GM19025 (cell line): ENCODE results near the gene PURB.
"Not testable (repeated sequence)": the region's sequence is repeated elsewhere in the genome, so short reads cannot be mapped to it uniquely, and the experiment has no call there.

ENCODE experiments used
- ATAC-seq: cut with Tn5 transposase; IDR thresholded peaks from one replicate; pipeline ENCODE4 v1.9.1; 2021; ENCODE audit warnings: mild to moderate bottlenecking, low read depth, moderate library complexity; ENCODE audit not compliant: unreplicated experiment

Gene PURB

DNA sequence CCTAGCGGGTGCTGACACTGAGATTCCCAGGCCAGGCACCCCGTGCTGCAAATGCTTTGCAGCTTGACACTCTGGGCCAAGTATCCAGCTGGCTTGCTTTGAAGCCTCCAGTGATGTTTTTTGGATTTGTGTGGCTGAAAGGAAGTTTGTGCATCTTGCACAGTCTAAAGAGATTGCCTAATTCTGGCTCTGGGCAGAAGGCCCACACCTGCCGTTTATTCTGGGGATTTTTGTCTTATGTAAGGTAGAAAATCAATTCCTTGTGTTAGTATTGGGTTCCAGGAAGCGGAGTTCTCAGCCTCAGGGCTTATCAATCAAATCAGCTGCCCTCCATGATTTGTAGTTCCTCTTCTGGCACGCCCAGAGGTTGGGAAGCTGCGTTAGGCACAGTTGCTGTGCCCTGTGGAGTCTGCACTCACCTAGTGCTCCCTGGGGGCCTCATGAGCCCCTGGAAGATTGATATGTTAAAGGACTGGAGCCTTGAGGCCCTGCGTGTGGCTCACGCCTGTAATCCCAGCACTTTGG, 8.4 kb upstream of the PURB start:
- ATAC-seq, result no peak

DNA sequence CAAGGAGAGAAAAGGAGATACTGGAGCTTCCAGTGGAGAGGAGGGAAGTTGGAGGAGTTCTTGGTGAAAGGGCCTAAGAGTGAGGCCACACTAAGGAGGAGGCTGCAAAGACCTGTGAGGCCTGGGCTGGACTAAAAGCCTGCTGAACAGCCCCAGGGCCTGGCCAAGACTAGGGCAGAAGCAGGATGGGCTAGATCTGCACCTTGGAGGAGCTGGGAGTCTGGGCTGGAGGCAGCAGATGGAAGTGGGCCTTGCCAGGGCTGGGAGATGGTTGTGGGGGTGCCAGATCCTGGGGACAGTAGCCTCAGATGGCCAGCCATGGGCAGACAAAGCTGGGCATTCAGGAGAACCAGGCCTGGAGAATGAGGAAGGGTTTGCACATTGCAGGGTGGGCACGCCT, 6.5 kb upstream of the PURB start:
- no peak for ATAC-seq

DNA sequence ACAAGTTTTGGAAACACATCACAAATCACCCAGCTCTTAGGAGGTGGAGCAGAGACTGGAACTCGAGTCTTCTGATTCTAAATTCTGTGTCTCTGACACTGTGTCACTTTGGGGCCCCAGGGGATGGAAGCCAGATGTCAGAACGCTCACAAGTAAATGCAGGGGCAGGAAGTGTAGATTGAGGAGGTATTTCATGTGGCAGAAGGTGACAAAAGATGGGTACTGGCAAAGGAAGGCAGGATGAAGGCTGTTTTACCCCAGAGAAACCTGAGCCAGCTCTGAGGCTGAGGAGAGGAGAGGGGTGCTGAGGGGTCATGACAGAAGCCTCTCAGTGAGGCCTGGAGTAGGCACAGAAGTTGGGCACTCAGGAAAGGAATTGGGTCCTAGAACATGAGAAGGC, 6.0 kb upstream of the PURB start:
- no peak for ATAC-seq

DNA sequence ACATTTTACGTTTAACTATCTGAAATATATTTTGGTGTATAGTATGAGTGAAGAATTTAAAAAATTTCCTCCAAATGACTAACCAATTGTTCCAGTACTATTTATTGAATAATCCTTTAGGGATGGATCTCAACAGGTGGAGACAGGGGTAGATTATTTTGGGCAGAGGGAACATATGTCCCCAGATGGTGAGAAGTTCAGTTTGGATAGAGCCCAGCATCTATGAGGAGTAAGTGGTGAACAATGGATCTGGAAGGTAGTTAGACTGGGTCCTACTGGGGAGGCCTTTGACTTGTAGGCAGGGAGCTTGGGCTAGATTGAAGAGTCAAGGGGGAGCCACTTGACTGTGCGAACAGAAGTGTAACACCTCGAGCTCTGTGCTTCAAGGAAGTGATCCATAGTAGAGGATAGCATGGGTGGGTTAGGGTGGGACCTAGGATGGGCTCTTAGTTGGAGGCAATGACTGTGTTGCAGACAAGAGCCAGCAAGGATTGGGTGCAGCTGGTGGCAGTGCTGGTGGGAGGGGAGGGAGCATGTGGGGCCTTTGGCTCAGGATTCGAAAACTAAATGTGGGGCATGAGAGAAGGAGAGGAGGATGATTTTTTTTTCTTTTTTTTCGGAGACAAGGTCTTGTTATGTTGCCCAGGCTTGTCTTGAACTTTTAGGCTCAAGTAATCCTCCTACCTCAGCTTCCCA, 3.9 kb upstream of the PURB start:
- no peak for ATAC-seq

DNA sequence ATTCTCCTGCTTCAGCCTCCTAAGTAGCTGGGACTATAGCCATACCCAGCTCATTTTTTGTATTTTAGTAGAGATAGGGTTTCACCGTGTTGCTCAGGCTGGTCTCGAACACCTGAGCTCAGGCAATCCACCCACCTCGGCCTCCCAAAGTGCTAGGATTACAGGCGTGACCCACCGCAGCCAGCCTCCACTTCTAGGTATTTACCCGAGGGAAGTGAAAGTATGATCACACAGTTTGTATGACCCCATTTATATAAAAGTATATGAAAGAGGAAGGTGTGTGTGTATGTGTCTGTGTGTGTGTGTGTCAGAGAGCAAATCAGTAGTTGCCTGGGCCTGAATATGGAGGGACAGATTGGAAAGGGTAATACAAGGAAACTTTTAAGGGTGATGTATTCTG, 2.0 kb upstream of the PURB start:
- ATAC-seq, result no peak

DNA sequence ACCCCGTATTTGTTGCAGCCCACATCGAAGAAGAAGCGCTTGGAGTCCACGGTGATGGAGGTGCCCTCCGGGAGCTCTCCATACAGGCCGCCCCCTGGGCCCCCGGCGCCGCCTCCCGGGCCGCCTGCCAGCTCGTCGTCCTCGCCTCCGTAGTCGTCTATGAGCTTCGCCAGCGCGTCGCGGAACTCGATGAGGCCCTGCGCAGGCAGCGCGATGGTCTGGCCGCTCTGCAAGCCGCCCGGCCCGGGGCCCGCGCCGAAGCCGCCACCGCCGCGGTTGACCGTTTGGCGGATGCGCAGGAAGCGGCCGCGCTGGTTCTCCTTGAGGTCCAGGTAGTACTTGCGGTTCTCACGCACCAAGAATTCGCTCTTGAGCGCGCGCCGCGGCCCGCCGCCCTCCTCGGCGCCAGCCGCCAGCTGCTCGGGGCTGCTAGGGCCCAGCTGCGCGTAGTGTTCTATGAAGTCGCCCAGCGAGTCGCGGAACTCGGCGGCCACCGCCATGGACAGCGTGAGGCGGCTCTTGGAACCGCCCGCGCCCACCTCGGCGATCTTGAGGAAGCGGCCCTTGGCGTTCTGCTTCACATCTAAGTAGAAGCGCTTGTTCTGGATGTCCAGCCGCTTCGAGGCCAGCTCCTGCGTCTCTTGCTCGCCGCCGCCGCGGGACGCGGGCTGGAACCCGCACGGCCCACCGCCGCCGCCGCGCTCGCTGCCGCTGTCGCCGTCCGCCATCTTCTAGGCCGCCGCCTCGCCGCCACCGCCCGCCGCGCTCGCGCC, 523 bp downstream of the PURB start:
- ATAC-seq, result peak; percentile 18

DNA sequence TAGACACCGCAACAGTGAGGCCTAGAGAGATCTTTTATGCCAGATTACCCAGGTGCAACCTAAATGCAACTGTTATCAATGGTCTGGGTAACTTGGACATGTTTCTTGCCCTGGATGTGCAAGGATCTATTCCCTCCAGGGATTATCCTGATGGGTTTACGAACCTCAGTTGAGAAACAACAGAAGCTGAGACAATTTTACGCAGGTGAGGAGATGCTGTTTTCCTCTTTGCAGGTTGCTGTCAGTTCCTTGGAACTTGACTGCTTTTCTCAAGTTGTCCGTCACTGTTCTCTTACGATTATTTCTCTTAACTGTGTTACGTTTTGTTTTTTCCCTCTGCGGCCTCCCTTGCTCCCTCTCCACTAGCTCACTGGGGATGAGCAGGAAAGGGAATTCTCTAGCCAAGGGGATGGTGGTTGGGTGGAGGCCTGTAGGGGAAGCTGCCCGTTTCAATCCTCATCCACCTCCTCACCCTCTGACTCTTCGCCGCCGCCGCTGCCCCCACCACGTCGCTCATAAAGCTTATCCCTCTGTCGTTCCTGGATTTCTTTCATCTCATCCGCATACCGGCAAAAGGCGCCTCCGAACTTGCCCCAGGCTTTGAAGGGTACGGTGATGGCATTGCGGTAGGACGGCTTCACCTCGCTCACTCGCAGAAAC, 1.2 kb downstream of the PURB start:
- no peak for ATAC-seq

DNA sequence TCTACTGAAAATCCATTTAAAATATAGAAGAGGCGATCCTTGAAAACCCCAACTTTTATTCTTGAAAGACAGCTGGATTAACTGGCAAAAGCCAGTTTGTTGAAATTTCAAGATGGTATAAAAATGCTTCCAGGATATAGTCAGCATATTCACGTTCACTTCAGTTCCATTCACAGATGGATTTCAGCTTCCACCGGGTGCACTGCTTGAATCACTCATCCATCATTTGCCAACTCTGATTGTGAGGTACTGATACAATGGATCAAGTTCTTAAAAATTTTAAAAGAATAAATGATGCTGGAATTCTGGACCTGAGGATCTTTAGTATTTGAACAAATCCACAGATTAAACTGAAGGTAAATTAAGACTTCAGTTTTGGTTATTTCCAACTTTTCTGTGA, 2.4 kb downstream of the PURB start:
- ATAC-seq, result no peak

DNA sequence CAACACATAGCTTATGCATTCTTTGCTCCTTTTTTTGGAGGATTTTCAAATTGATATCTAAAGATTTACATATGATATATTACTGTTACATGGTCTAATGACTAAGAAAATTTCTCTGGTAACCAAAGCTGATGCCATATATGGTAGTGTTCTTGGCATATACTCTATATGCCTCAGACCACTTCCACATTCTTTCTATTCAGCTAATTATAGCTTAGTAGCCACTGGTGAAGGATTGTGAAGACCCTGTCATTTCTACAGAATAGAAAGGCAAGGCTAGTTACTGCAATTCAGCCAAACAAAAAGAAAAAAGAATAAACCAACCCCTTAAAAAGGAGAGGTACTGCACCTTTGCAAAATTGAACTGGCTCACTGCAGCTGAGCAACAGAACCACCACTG, 3.7 kb downstream of the PURB start:
- no peak for ATAC-seq

DNA sequence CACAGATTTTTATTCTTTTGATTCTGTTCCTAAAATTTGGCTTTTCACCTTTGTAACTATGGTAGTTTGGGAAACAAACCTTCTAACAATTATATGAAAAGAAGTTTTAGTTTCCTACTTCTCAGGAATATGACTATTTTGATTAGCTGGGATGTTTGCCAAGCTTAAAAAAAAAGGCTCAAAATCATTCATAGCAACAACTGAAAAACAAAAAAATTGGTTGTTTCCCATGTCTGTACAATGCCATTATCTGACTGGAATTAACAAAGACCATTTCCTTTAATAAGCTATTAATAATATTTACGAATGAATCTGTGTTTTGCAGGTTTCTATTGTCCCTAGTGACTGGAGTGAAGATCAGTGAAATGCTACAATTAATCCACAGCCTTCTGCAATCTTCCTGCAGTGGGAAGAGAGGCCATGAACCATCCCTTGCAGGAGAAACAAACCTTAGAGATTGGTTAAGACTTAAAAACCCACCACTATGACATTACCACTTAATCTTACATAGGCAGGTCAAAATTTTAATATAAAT, 4.2 kb downstream of the PURB start:
- no peak for ATAC-seq

DNA sequence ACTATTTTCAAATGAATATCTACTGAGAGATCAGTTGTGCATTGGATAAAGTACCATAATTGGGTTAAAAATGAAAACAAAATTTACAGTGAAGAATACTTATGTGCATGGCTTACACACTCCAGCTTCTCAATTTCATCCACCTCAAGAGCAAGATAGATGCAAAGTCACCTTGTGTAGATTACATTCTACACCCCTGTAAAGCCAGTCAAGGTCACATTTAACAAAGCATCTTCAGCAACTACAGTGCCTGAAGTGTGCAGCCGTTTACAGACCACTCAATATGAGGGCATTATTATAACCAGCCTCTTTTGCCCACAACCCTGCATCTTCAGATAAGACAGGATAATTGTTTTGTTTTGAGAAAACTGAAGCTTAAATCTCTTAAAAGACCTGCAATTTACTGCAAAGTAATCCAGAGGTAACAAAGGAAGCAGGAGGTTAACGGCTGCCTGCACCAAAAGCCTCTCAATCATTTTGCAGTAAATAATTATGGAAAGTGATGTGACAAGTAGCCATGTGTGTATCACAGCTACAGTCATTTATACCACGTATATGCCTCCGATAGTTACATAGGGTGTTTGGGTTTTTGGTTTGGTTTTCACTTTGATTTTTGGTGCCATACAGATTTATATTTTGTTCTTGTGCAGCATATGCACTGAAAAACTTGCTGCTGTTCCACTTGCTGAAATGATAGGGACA, 4.9 kb downstream of the PURB start:
- no peak for ATAC-seq

DNA sequence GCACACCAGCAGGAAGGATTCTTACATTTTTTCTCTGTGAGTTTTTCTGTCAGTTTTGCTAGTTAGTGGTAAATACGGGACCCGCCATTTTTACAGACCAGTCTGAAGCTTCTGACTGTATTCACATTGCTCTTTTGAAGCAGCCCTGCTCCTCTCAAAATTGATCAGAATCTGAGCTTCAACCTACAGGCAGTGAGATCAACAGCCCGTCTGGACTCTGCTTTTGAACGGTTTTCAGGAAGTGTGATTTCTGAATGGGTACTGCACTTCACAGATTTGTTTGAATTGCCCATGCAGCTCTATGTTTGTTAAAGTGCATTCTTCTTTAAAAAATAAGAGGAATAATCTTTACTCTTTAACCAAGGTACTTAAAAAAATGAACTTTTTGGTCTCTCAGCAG, 8.9 kb downstream of the PURB start:
- ATAC-seq, result no peak

DNA sequence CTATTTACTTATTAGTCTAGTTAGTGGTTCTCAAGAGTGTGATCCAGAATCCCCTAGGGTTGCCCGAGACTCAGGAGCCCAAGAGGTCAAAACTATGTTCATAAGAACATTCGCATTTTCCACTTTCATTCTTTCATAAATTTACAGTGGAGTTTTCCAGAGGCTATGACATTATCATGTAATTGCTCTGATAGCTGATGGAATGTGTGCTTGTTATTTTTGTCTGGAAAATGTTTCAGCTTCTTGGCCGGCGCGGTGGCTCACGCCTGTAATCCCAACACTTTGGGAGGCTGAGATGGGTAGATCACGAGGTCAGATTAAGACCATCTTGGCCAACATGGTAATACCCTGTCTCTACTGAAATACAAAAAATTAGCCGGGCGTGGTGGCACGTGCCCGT, 10.1 kb downstream of the PURB start:
- no peak for ATAC-seq

DNA sequence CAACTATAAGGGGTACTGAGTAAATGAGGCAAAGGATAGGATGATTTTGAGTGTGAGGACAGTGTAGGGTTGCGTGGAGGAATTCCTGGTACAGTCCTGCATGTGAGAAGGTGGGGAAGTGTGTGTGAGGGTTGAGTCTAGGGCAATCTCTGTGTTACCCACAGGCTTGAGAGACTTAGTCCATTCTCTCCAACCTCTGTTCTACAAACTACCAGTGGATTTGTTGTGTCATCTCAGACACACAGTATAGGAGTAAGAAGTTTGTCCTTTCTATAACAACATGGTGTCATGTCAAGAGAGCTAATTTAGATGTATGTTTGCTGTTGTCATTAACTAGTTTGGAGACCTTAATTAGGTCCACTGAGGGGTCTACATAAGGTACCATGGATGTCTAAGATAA, 12.5 kb downstream of the PURB start:
- ATAC-seq, result no peak

DNA sequence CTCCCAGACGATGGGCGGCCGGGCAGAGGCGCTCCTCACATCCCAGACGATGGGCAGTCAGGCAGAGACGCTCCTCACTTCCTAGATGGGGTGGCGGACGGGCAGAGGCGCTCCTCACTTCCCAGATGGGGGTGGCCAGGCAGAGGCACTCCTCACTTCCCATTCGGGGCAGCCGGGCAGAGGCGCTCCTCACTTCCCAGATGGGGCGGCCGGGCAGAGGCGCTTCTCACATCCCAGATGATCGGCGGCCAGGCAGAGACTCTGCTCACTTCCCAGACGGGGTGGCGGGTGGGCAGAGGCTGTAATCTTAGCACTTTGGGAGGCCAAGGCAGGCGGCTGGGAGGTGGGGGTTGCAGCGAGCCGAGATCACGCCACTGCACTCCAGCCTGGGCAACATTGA, 13.4 kb downstream of the PURB start:
- ATAC-seq, result not testable (repeated sequence)

DNA sequence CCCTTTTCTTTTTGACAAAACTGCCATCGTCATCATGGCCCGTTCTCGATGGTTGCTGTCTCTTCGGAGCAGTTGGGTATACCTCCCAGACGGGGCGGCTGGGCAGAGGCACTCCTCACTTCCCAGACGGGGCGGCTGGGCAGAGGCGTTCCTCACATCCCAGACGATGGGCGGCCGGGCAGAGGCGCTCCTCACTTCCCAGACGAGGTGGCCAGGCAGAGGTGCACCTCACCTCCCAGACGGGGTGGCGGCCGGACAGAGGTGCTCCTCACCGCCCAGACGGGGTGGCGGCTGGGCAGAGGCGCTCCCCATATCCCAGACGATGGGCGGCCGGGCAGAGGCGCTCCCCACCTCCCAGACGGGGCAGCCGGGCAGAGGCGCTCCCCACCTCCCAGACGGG, 14.6 kb downstream of the PURB start:
- not testable (repeated sequence) for ATAC-seq

DNA sequence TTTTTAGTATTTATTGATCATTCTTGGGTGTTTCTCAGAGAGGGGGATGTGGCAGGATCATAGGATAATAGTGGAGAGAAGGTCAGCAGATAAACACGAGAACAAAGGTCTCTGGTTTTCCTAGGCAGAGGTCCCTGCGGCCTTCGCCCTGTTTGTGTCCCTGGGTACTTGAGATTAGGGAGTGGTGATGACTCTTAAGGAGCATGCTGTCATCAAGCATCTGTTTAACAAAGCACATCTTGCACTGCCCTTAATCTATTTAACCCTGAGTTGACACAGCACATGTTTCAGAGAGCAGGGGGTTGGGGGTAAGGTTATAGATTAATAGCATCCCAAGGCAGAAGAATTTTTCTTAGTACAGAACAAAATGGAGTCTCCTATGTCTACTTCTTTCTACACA, 15.0 kb downstream of the PURB start:
- not testable (repeated sequence) for ATAC-seq

DNA sequence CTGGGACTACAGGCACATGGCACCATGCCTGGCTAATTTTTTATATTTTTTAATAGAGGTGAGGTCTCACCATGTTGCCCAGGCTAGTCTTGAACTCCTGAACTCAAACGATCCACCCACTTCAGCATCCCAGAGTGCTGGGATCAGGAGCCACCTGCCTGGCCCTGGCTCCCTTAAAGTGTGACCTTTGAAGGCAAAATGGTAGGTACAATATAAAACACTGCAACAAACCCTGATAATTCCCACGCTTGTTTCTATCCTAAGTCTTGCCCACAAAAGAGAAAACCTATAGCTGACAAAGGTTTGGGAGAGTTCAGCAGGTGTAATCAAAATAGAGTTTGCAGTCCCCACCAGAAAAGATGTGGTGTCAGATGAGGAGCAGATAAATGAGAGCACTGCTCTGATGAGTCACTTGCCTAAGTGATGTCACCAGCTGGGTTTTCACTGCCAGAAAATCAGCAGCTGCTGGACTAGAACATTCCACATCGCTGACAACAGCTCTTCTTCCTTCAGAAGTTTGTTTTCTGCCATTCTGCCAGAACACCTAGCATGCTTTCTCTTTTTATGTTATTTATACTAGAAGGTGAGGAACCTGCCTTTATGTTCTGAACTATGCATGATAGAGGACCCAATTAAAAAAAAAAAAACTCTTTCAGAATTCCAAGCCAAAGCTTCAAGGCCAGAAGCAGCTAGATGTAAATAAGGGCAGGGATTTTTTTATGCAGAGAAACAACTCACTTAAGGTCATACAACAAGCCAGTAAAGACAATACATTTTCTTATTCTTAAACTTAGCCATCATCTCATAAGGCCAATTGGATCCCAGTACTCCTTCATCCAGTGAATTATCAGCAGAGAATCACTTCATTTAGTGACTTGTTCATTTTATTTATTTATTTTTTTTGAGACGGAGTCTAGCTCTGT, 18.0 kb downstream of the PURB start:
- ATAC-seq, result no peak

DNA sequence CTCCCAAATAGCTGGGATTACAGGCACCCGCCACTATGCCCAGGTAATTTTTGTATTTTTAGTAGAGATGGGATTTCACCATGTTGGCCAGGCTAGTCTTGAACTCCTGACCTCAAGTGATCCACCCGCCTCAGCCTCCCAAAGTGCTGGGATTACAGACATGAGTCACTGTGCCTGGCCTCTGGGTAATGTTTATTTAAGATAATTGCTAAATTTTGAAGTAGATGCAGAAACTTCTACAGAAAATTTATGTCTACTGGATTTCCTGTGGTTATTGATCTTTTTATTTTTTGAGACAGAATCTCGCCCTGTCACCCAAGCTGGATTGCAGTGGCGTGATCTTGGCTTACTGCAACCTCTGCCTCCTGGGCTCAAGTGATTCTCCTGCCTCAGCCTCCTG, 23.4 kb downstream of the PURB start:
- not testable (repeated sequence) for ATAC-seq

DNA sequence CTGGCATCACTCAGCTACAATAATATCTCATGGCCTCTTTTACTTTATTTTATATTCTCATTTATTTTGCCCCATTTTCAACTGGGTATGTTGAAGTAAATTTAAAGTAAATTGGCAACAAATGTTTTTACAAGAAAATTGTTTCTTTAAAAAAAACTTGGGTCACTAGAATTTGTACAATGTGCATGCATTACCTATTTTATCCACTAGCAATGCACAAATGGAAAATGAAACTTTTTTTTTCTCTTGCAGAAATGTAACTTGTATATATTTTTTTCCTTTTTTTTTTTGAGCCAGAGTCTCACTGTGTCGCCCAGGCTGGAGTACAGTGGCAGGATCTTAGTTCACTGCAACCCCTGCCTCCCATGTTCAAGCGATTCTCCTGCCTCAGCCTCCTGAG, 27.2 kb downstream of the PURB start:
- no peak for ATAC-seq
